SK-N-MC (cell line): ENCODE data around the gene ST6GALNAC3.

Experiments
- EZH2 ChIP-seq: fragments of 200-600 bp; sonication (generic); IDR thresholded peaks from one replicate; pipeline ENCODE4 v1.6.1; 2017; ENCODE audit warnings: antibody characterized with exemption
- POLR2AphosphoS5 ChIP-seq: IDR thresholded peaks from 2 replicates; pipeline ENCODE4 v1.6.1; 2012; ENCODE audit warnings: mild to moderate bottlenecking, low read depth, low read length, borderline replicate concordance

DNA sequence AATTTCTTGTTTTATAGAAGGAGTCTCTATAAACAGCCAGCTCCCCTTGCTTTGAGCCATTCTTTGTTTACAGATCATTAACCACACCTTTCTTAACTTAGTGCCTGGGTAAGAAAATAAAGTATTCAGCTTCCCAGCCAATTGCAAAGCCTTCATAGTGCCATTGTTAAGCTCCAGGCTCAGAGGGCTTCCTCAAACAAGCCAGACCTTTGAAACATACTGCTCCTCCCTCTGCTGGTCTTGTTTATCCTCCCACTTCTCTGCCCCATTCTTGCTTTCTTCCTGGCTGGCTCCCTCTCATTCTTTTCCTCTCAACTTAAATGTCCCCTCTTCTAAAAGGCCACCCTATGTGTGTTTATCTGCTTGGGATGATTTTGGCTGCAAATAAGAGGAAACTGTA, 473.4 kb downstream of the ST6GALNAC3 start:
- TF ChIP-seq EZH2 (no peak), POLR2AphosphoS5 (no peak)
